Measurements from ENCODE around the gene TMEM165. TPM values are rescaled to one million over a fixed set of nuclear protein-coding genes. Genes with fewer than 3 reads are reported as not detected.

TMEM165 gene
- total RNA-seq, 2 donors from 2014 or later: 185 to 360 TPM

- Histone ChIP-seq H3K4me1 (ENCODE audit: control insufficient read depth in 1 of 2, low read depth in 2 of 2) (no peaks in the 10 kb centered on the region), H3K9me3 (no peaks in the 10 kb centered on the region), H3K27me3 (replicated peaks; ENCODE audit: insufficient read depth) (no peaks in the 10 kb centered on the region), H3K4me3 (no peak overlapping the region), H3K27ac (no peak overlapping the region), H3K36me3 (no peaks in the 10 kb centered on the region)
- DNase-seq (ENCODE audit: low spot score): no peak
- no peak for ATAC-seq (ENCODE audit: insufficient number of reproducible peaks, low FRiP score, low read depth)
- TF ChIP-seq, protein P1, sequence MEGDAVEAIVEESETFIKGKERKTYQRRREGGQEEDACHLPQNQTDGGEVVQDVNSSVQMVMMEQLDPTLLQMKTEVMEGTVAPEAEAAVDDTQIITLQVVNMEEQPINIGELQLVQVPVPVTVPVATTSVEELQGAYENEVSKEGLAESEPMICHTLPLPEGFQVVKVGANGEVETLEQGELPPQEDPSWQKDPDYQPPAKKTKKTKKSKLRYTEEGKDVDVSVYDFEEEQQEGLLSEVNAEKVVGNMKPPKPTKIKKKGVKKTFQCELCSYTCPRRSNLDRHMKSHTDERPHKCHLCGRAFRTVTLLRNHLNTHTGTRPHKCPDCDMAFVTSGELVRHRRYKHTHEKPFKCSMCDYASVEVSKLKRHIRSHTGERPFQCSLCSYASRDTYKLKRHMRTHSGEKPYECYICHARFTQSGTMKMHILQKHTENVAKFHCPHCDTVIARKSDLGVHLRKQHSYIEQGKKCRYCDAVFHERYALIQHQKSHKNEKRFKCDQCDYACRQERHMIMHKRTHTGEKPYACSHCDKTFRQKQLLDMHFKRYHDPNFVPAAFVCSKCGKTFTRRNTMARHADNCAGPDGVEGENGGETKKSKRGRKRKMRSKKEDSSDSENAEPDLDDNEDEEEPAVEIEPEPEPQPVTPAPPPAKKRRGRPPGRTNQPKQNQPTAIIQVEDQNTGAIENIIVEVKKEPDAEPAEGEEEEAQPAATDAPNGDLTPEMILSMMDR (IDR thresholded peaks at IDR 0.05): no peak
Measured at GRCh38 chr4:55386840-55387239, 8.9 kb upstream of the TMEM165 start.

DNA sequence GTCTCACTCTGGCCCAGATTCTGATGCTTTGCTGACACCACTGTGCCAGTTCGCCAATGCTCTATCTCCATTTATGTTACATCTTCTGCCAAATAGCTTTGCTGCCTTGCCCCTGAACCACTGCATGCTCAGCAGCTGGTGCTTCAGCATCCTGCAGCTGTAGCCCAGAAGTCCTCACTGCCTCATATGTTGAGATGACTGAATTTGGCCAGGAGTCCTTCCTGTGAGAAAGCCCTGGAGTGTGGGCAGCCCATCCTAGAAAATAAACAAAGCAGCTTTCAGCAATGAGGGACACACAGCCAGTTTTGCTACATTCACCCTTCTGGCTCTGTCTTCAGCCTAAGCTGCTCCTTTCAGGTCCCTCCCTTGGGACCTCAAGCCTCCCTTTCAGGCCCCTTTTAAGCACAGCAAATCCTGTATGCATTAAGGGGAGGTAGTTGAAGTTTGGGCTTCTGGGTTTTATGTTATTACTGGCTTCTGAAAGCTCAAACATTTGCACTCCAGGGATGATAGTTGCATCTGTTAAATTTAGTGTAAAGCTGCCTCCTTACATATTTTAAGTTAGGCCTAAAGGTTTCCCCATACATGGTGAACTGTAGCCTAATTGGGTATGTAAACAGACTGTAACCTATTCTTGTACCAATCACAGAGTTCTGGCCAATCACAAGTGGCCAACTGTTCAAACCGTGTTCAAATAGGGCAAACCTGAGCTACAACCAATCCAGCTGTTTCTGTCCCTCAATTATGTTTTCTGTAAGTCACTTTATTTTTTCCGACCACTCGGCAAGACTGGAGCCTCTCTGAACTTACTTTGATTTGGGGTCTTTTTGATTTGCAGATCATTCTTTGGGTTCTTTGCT is 2.1 kb upstream of the TMEM165 start:
- Histone ChIP-seq H3K27ac (no peak overlapping the region), H3K27me3 (replicated peaks; ENCODE audit: insufficient read depth) (no peaks in the 10 kb centered on the region), H3K9me3 (no peaks in the 10 kb centered on the region), H3K4me1 (ENCODE audit: control insufficient read depth in 1 of 2, low read depth in 2 of 2) (peaks cover 5 to 8% of the 10 kb centered on the region in 2 donors), H3K36me3 (no peaks in the 10 kb centered on the region), H3K4me3 (no peak overlapping the region)
- DNase-seq (ENCODE audit: low spot score) (no peak), ATAC-seq (ENCODE audit: insufficient number of reproducible peaks, low FRiP score, low read depth) (no peak)
- TF ChIP-seq, protein P1 (IDR thresholded peaks at IDR 0.05): no peak

DNA sequence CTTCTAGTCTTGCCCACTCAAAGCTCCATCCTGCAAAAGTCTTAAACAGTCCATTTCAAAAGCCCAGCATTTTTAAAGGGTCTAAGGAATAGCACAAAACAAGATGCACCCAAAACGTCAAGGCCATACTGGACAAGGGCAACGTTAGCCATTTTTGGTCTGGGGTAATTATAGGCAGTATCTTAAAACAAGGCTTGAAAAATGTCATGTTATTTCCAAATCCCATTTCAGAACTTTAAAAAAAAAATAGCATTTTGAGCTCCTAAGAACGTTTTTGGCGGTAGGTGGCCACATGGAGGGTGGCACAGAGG is 584 bp upstream of the TMEM165 start:
- no peaks in the 10 kb centered on the region for H3K36me3 ChIP-seq
- TF ChIP-seq, protein P1 (IDR thresholded peaks at IDR 0.05): peak; percentile 23
- H3K27me3 ChIP-seq (replicated peaks; ENCODE audit: insufficient read depth): no peaks in the 10 kb centered on the region
- peaks cover 14 to 17% of the 10 kb centered on the region in 2 donors for H3K4me1 ChIP-seq (ENCODE audit: control insufficient read depth in 1 of 2, low read depth in 2 of 2)
- peak overlapping the region; percentile 100 for H3K27ac ChIP-seq
- peak overlapping the region; percentile 99 for H3K4me3 ChIP-seq
- no peak for DNase-seq (ENCODE audit: low spot score)
- H3K9me3 ChIP-seq: no peaks in the 10 kb centered on the region
- ATAC-seq (ENCODE audit: insufficient number of reproducible peaks, low FRiP score, low read depth): no peak

DNA sequence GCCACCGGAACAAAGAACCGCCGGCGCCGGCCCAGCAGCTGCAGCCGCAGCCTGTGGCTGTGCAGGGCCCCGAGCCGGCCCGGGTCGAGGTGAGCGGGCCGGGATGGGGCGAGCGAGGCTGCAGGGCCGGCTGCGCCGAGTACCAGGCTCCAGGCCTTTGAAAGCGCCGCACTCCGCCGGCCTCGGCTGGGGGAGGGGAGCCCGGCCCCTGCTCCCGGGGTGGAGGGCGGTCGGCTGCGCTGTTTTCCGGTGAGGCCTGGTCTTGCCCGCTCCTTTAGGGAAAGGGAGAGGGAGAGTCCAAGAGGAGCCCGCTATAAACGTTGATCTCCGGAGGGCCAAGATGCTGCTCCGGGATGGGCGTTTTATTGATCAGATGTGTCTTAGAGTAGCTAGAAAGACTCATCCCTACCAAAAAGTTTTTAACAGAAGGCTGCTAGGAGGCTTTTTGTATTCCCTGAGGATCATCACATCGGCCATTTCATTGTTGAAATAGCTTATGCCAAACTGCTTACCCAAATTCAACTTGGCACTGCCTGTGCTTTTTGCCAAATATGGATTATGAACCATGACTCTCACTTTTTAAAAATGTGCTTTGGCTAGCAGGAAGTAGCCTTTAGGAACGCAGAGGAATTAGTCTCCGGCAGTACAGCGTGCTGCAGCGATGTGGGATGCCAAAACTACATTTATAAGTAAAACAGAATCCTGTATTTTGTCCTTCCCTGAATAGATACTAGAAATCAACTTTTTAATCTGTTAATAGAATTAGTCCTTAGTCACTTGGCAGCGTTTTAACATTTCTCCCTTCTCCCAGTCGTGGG is 760 bp downstream of the TMEM165 start:
- ATAC-seq (ENCODE audit: insufficient number of reproducible peaks, low FRiP score, low read depth) (peak; percentile 85), DNase-seq (ENCODE audit: low spot score) (no peak)
- Histone ChIP-seq H3K36me3 (no peaks in the 10 kb centered on the region), H3K27ac (peak overlapping the region; percentile 100), H3K27me3 (replicated peaks; ENCODE audit: insufficient read depth) (no peaks in the 10 kb centered on the region), H3K4me3 (peak overlapping the region; percentile 99), H3K9me3 (no peaks in the 10 kb centered on the region), H3K4me1 (ENCODE audit: control insufficient read depth in 1 of 2, low read depth in 2 of 2) (peaks cover 19 to 29% of the 10 kb centered on the region in 2 donors)
- TF ChIP-seq, protein P1 (IDR thresholded peaks at IDR 0.05): no peak

DNA sequence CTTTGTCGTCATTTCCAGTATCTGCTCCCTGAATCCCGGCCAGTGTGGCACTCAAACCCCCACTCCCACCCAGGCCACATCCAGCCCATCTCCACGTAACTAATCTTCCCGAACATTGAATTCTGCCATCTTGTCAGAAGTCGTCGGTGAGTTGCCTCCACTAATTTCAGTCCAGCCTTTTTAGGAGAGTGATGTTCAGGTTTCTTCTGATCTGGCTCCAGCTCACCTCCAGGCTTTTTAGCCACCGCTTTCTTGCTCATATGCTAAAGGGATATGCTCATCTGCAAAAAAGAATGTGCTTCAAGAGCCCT is 1.3 kb downstream of the TMEM165 start:
- no peaks in the 10 kb centered on the region for H3K36me3 ChIP-seq
- H3K4me3 ChIP-seq: peak overlapping the region; percentile 99
- TF ChIP-seq, protein P1 (IDR thresholded peaks at IDR 0.05): no peak
- ATAC-seq (ENCODE audit: insufficient number of reproducible peaks, low FRiP score, low read depth): no peak
- DNase-seq (ENCODE audit: low spot score): peak; percentile 9
- peak overlapping the region; percentile 100 for H3K27ac ChIP-seq
- H3K27me3 ChIP-seq (replicated peaks; ENCODE audit: insufficient read depth): no peaks in the 10 kb centered on the region
- H3K4me1 ChIP-seq (ENCODE audit: control insufficient read depth in 1 of 2, low read depth in 2 of 2): peaks cover 20 to 33% of the 10 kb centered on the region in 2 donors
- H3K9me3 ChIP-seq: no peaks in the 10 kb centered on the region

Measured in thoracic aorta (tissue), 2 donors.